ENCODE results near the gene SPARC.

DNA sequence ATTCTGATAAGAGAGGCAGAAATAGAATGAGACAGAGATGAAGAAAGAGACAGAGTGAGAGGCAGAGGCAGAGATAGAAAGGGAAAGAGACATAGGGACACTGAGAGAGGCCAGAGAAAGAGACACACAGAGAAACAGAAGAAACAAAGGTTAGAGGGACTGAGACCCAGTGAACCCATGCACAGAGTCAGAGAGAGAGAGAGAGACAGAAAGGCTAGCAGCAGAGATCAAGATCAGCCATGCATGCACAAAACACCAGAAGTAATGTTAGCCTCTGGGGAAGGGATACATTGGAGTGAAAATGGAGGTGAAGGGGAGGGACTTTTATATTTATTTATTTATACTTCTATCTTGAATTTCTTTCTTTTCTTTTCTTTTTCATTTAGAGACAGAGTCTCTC is 14.1 kb upstream of the SPARC start:
- TF ChIP-seq, protein P1, sequence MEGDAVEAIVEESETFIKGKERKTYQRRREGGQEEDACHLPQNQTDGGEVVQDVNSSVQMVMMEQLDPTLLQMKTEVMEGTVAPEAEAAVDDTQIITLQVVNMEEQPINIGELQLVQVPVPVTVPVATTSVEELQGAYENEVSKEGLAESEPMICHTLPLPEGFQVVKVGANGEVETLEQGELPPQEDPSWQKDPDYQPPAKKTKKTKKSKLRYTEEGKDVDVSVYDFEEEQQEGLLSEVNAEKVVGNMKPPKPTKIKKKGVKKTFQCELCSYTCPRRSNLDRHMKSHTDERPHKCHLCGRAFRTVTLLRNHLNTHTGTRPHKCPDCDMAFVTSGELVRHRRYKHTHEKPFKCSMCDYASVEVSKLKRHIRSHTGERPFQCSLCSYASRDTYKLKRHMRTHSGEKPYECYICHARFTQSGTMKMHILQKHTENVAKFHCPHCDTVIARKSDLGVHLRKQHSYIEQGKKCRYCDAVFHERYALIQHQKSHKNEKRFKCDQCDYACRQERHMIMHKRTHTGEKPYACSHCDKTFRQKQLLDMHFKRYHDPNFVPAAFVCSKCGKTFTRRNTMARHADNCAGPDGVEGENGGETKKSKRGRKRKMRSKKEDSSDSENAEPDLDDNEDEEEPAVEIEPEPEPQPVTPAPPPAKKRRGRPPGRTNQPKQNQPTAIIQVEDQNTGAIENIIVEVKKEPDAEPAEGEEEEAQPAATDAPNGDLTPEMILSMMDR (IDR thresholded peaks at IDR 0.05), result no peak
- TF ChIP-seq POLR2A (IDR thresholded peaks at IDR 0.05), result no peak
